ENCODE results near the gene ADGRB3. TPM values are rescaled to one million over a fixed set of nuclear protein-coding genes. Genes with fewer than 3 reads are reported as not detected.

Gene ADGRB3
- total RNA-seq, 1 experiment from 2014 or later = 7.7 TPM

GRCh38 chr6:68891419-68891818 lies 256.3 kb downstream of the ADGRB3 start:
- Histone ChIP-seq H3K4me3 (ENCODE audit: low read depth, low read length, poor library complexity, severe bottlenecking) (no peak overlapping the region), H3K9me3 (ENCODE audit: low read depth, low read length, poor library complexity, severe bottlenecking) (no peaks in the 10 kb centered on the region), H3K27ac (ENCODE audit: low read depth, low read length, poor library complexity, severe bottlenecking) (no peak overlapping the region), H3K4me1 (ENCODE audit: insufficient read depth, low read length, poor library complexity, severe bottlenecking) (no peaks in the 10 kb centered on the region), H3K36me3 (ENCODE audit: insufficient read depth, low read length, poor library complexity, severe bottlenecking) (no peaks in the 10 kb centered on the region), H3K27me3 (replicated peaks; ENCODE audit: insufficient read depth, low read depth, low read length, poor library complexity) (no peaks in the 10 kb centered on the region)
- no peak for TF ChIP-seq CTCF (conservative IDR thresholded peaks at IDR 0.05; ENCODE audit: low read depth, low read length)
- no peak for TF ChIP-seq EZH2 (IDR thresholded peaks at IDR 0.05; ENCODE audit: borderline replicate concordance, low read depth, low read length, poor library complexity, severe bottlenecking)
- no TSS peak for BruUV-seq (replicated peaks)
- no peak for DNase-seq (ENCODE audit: low spot score)
- POLR2A ChIA-PET (ENCODE audit: low non-redundant PET) = no interaction called here
- intact Hi-C loops (cut with micrococcal nuclease; ENCODE audit: unreplicated experiment) = no loop called here
- CTCF ChIA-PET = no interaction called here

GRCh38 chr6:68892452-68892851 lies 257.4 kb downstream of the ADGRB3 start:
- Histone ChIP-seq H3K4me3 (ENCODE audit: low read depth, low read length, poor library complexity, severe bottlenecking) (no peak overlapping the region), H3K27me3 (replicated peaks; ENCODE audit: insufficient read depth, low read depth, low read length, poor library complexity) (no peaks in the 10 kb centered on the region), H3K27ac (ENCODE audit: low read depth, low read length, poor library complexity, severe bottlenecking) (no peak overlapping the region), H3K4me1 (ENCODE audit: insufficient read depth, low read length, poor library complexity, severe bottlenecking) (no peaks in the 10 kb centered on the region), H3K9me3 (ENCODE audit: low read depth, low read length, poor library complexity, severe bottlenecking) (no peaks in the 10 kb centered on the region), H3K36me3 (ENCODE audit: insufficient read depth, low read length, poor library complexity, severe bottlenecking) (no peaks in the 10 kb centered on the region)
- intact Hi-C loops (cut with micrococcal nuclease; ENCODE audit: unreplicated experiment) = no loop called here
- DNase-seq (ENCODE audit: low spot score) = no peak
- ChIA-PET POLR2A (ENCODE audit: low non-redundant PET) (no interaction called here), CTCF (interaction anchor here (0.6 kb wide), 1 partner anchor 904 kb away, joined by 12 read pairs; no protein-coding TSS in a partner anchor)
- BruUV-seq (replicated peaks) = no TSS peak
- TF ChIP-seq CTCF (conservative IDR thresholded peaks at IDR 0.05; ENCODE audit: low read depth, low read length) (no peak), EZH2 (IDR thresholded peaks at IDR 0.05; ENCODE audit: borderline replicate concordance, low read depth, low read length, poor library complexity, severe bottlenecking) (no peak)

DNA sequence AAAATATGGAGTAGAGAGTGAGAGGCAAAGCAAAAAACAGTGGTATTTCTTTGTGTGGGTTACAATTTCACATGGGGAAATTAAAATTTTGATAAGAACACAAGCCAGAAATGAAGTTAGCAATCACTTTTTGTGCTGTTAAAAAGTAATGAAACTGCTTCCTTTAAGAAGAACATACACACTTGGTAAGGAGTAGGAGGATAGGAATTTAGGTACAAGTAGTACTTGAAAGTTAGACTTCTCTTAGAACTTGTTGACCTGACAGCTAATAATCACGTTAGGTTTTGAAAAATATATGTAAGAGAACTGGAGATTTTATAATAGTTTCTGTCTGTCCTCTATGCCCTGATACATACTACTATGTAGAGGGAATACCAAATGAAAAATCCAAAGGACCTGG lies 260.8 kb downstream of the ADGRB3 start:
- no peak for DNase-seq (ENCODE audit: low spot score)
- Histone ChIP-seq H3K4me1 (ENCODE audit: insufficient read depth, low read length, poor library complexity, severe bottlenecking) (no peaks in the 10 kb centered on the region), H3K9me3 (ENCODE audit: low read depth, low read length, poor library complexity, severe bottlenecking) (no peaks in the 10 kb centered on the region), H3K27me3 (replicated peaks; ENCODE audit: insufficient read depth, low read depth, low read length, poor library complexity) (no peaks in the 10 kb centered on the region), H3K27ac (ENCODE audit: low read depth, low read length, poor library complexity, severe bottlenecking) (no peak overlapping the region), H3K36me3 (ENCODE audit: insufficient read depth, low read length, poor library complexity, severe bottlenecking) (no peaks in the 10 kb centered on the region), H3K4me3 (ENCODE audit: low read depth, low read length, poor library complexity, severe bottlenecking) (no peak overlapping the region)
- no TSS peak for BruUV-seq (replicated peaks)
- TF ChIP-seq CTCF (conservative IDR thresholded peaks at IDR 0.05; ENCODE audit: low read depth, low read length) (no peak), EZH2 (IDR thresholded peaks at IDR 0.05; ENCODE audit: borderline replicate concordance, low read depth, low read length, poor library complexity, severe bottlenecking) (no peak)
- CTCF ChIA-PET = no interaction called here
- POLR2A ChIA-PET (ENCODE audit: low non-redundant PET) = no interaction called here
- intact Hi-C loops (cut with micrococcal nuclease; ENCODE audit: unreplicated experiment) = no loop called here

All from A673 (cell line).